CD4-positive, alpha-beta T cell treated with Interleukin-17A for 4 hours (primary cell): Measurements from ENCODE around the gene MADD.
A peak's percentile ranks its signal among the peaks of the same experiment; 100 is the strongest.

Experiments
- DNase-seq: peaks from one replicate; pipeline ENCODE4 v3.0.0-alpha.2; 2020; ENCODE audit warnings: mixed read lengths

MADD gene

GRCh38 chr11:47253660-47254059, 16.3 kb upstream of the MADD start:
- DNase-seq: no peak

GRCh38 chr11:47254386-47254785, 15.5 kb upstream of the MADD start:
- DNase-seq: no peak

- DNase-seq: no peak
These were observed 13.6 kb upstream of the MADD start for GRCh38 chr11:47256374-47256773.

- DNase-seq: no peak
These were observed 12.8 kb upstream of the MADD start for GRCh38 chr11:47257177-47257516.

GRCh38 chr11:47257517-47258316, 12.2 kb upstream of the MADD start, which contains the start of gene NR1H3:
NR1H3 (plus strand) TSS chr11:47257996; CDS start chr11:47259217, 1,221 bp downstream.
- DNase-seq: no peak

GRCh38 chr11:47258317-47258902, 11.5 kb upstream of the MADD start:
- DNase-seq: no peak

GRCh38 chr11:47259232-47259977, 10.5 kb upstream of the MADD start:
- peak; percentile 58 for DNase-seq

- no peak for DNase-seq
These were observed 9.6 kb upstream of the MADD start for GRCh38 chr11:47260366-47260765.

- DNase-seq: no peak
These were observed 8.6 kb upstream of the MADD start for GRCh38 chr11:47261291-47261800.

GRCh38 chr11:47264119-47264518, 5.8 kb upstream of the MADD start:
- DNase-seq: no peak

- DNase-seq: no peak
These were observed 5.4 kb upstream of the MADD start for GRCh38 chr11:47264521-47264920.

- DNase-seq: no peak
These were observed 2.1 kb upstream of the MADD start for GRCh38 chr11:47267876-47268275.

- no peak for DNase-seq
These were observed 1.4 kb upstream of the MADD start for GRCh38 chr11:47268448-47269001.

- peak; percentile 89 for DNase-seq
These were observed 718 bp upstream of the MADD start for GRCh38 chr11:47269002-47269828.

GRCh38 chr11:47270331-47271271, 668 bp downstream of the MADD start:
- DNase-seq: peak; percentile 25

- DNase-seq: no peak
These were observed 1.4 kb downstream of the MADD start for GRCh38 chr11:47271328-47271727.

- no peak for DNase-seq
These were observed 2.2 kb downstream of the MADD start for GRCh38 chr11:47271961-47272661.

- no peak for DNase-seq
These were observed 2.8 kb downstream of the MADD start for GRCh38 chr11:47272706-47273105.

- no peak for DNase-seq
These were observed 4.7 kb downstream of the MADD start for GRCh38 chr11:47274495-47275235.

GRCh38 chr11:47276923-47277322, 7.0 kb downstream of the MADD start:
- no peak for DNase-seq
